ENCODE results near the gene PLD6.

Gene PLD6

GRCh38 chr17:17226451-17227265 is 20.5 kb upstream of the PLD6 start:
- no peak for DNase-seq

- DNase-seq, result no peak
These were observed 19.8 kb upstream of the PLD6 start for GRCh38 chr17:17225901-17226300.

- no peak for DNase-seq
These were observed 18.0 kb upstream of the PLD6 start for GRCh38 chr17:17224137-17224536.

- no peak for DNase-seq
These were observed 17.6 kb upstream of the PLD6 start for GRCh38 chr17:17223736-17224135.

- DNase-seq, result no peak
These were observed 15.2 kb upstream of the PLD6 start for GRCh38 chr17:17221329-17221728.

- peak; percentile 47 for DNase-seq
These were observed 14.4 kb upstream of the PLD6 start for GRCh38 chr17:17220529-17220928.

GRCh38 chr17:17217995-17218394 is 11.9 kb upstream of the PLD6 start:
- DNase-seq, result no peak

- DNase-seq, result no peak
These were observed 10.6 kb upstream of the PLD6 start for GRCh38 chr17:17216776-17217175.

GRCh38 chr17:17216236-17216635 is 10.1 kb upstream of the PLD6 start:
- DNase-seq, result no peak

GRCh38 chr17:17215575-17215974 is 9.4 kb upstream of the PLD6 start:
- DNase-seq, result no peak

- no peak for DNase-seq
These were observed 8.7 kb upstream of the PLD6 start for GRCh38 chr17:17214646-17215436.

GRCh38 chr17:17213775-17214174 is 7.6 kb upstream of the PLD6 start:
- DNase-seq, result no peak

GRCh38 chr17:17207998-17208397 is 1.9 kb upstream of the PLD6 start:
- no peak for DNase-seq

GRCh38 chr17:17206913-17207335 is 791 bp upstream of the PLD6 start:
- DNase-seq, result no peak

- peak; percentile 58 for DNase-seq
These were observed 587 bp downstream of the PLD6 start for GRCh38 chr17:17205368-17206123.

GRCh38 chr17:17204635-17205231 is 1.4 kb downstream of the PLD6 start:
- no peak for DNase-seq

GRCh38 chr17:17204041-17204591 is 2.0 kb downstream of the PLD6 start:
- no peak for DNase-seq

- DNase-seq, result no peak
These were observed 2.9 kb downstream of the PLD6 start for GRCh38 chr17:17203173-17203730.

GRCh38 chr17:17201907-17202306 is 4.2 kb downstream of the PLD6 start:
- DNase-seq, result no peak

- DNase-seq, result no peak
These were observed 4.9 kb downstream of the PLD6 start for GRCh38 chr17:17201271-17201670.

GRCh38 chr17:17200831-17201230 is 5.3 kb downstream of the PLD6 start:
- DNase-seq, result no peak

GRCh38 chr17:17200311-17200710 is 5.8 kb downstream of the PLD6 start:
- no peak for DNase-seq

Measured in NCI-H69 (cell line).